Peyer's patch (tissue), 4 donors: ENCODE data around the gene KCNE3. TPM values are rescaled to one million over a fixed set of nuclear protein-coding genes. Genes with fewer than 3 reads are reported as not detected.
A peak's percentile ranks its signal among the peaks of the same experiment; 100 is the strongest.

Source experiments
- DNase-seq, 3 donors: peaks; one replicate each; pipeline ENCODE4 v3.0.0-alpha.2; 2017 to 2019
- H3K27ac ChIP-seq, 4 donors: fragments of 200-600 bp; sonication (generic); one replicate each; pipeline ENCODE4 v1.5.1; 2016 to 2019
- H3K27me3 ChIP-seq, 2 donors: fragments of 200-600 bp; sonication (generic); one replicate each; pipeline ENCODE4 v1.5.1; 2019
- H3K36me3 ChIP-seq, 3 donors: fragments of 200-600 bp; sonication (generic); one replicate each; pipeline ENCODE4 v1.5.1; 2016 to 2019
- H3K4me1 ChIP-seq, 4 donors: fragments of 200-600 bp; sonication (generic); one replicate each; pipeline ENCODE4 v1.5.1; 2016 to 2019
- H3K4me3 ChIP-seq, 4 donors: fragments of 200-600 bp; sonication (generic); 1 replicate in 3 of 4; 2 replicates in 1 of 4; pipeline ENCODE4 v1.5.1; 2016 to 2019; ENCODE audit warnings: mild to moderate bottlenecking in 1 of 4
- H3K9me3 ChIP-seq, 4 donors: fragments of 200-600 bp; sonication (generic); one replicate each; pipeline ENCODE4 v1.5.1; 2016 to 2019; ENCODE audit warnings: mild to moderate bottlenecking in 1 of 4
- CTCF ChIP-seq, 6 experiments: fragments of 450-650 bp in 4 of 6; fragments of 200-600 bp in 2 of 6; sonication (generic) in 1 of 6; IDR thresholded peaks; one replicate each; pipeline ENCODE4 v1.5.1; 2017 to 2019; ENCODE audit warnings: antibody characterized with exemption in 6 of 6, mild to moderate bottlenecking in 3 of 6, moderate library complexity in 1 of 6
- POLR2A ChIP-seq, 2 donors: fragments of 450-650 bp; IDR thresholded peaks; one replicate each; pipeline ENCODE4 v1.5.1; 2017; ENCODE audit warnings: antibody characterized with exemption in 2 of 2, mild to moderate bottlenecking in 2 of 2, moderate library complexity in 2 of 2
- total RNA-seq, 4 donors: library from RNA; depleted of rRNA; stranded (reverse); fragments of >200 nt; gene quantifications; one replicate each; pipeline ENCODE4 v1.1.0, GENCODE V29; 2016

The KCNE3 gene
- total RNA-seq, 4 donors from 2014 or later = 13.5 to 86.0 (median 55.0) TPM

GRCh38 chr11:74447720-74448119 lies 19.6 kb downstream of the KCNE3 start:
- H3K27me3 ChIP-seq = no peaks in the 10 kb centered on the region
- H3K36me3 ChIP-seq = no peaks in the 10 kb centered on the region
- no peak for DNase-seq
- H3K4me1 ChIP-seq = peaks cover 0 to 19% (median 1%) of the 10 kb centered on the region in 4 donors
- H3K4me3 ChIP-seq = no peak overlapping the region
- no peak overlapping the region for H3K27ac ChIP-seq
- no peaks in the 10 kb centered on the region for H3K9me3 ChIP-seq
- no peak for TF ChIP-seq CTCF (IDR thresholded peaks at IDR 0.05)
- TF ChIP-seq POLR2A (IDR thresholded peaks at IDR 0.05) = no peak

GRCh38 chr11:74446532-74446938 lies 20.8 kb downstream of the KCNE3 start:
- H3K27ac ChIP-seq = no peak overlapping the region
- TF ChIP-seq POLR2A (IDR thresholded peaks at IDR 0.05) = no peak
- no peak for TF ChIP-seq CTCF (IDR thresholded peaks at IDR 0.05)
- peaks cover 0 to 19% (median 1%) of the 10 kb centered on the region in 4 donors for H3K4me1 ChIP-seq
- H3K36me3 ChIP-seq = no peaks in the 10 kb centered on the region
- H3K9me3 ChIP-seq = no peaks in the 10 kb centered on the region
- DNase-seq = no peak
- H3K4me3 ChIP-seq = no peak overlapping the region
- no peaks in the 10 kb centered on the region for H3K27me3 ChIP-seq

- no peak for TF ChIP-seq CTCF (IDR thresholded peaks at IDR 0.05)
- TF ChIP-seq POLR2A (IDR thresholded peaks at IDR 0.05) = no peak
- Histone ChIP-seq H3K4me3 (no peak overlapping the region), H3K9me3 (no peaks in the 10 kb centered on the region), H3K27me3 (no peaks in the 10 kb centered on the region), H3K4me1 (peaks cover 0 to 19% (median 1%) of the 10 kb centered on the region in 4 donors), H3K36me3 (no peaks in the 10 kb centered on the region), H3K27ac (no peak overlapping the region)
- DNase-seq = no peak
Observed at GRCh38 chr11:74444173-74444826, 23.0 kb downstream of the KCNE3 start.

GRCh38 chr11:74443071-74443864 lies 24.1 kb downstream of the KCNE3 start:
- H3K4me1 ChIP-seq = peaks cover 0 to 19% (median 1%) of the 10 kb centered on the region in 4 donors
- no peak for DNase-seq
- TF ChIP-seq CTCF (IDR thresholded peaks at IDR 0.05) (peak in 2 of 6 experiments; percentile 16), POLR2A (IDR thresholded peaks at IDR 0.05) (no peak)

GRCh38 chr11:74442636-74443035 lies 24.7 kb downstream of the KCNE3 start:
- peaks cover 0 to 19% (median 1%) of the 10 kb centered on the region in 4 donors for H3K4me1 ChIP-seq
- H3K27me3 ChIP-seq = no peaks in the 10 kb centered on the region
- DNase-seq = no peak
- H3K9me3 ChIP-seq = no peaks in the 10 kb centered on the region
- H3K36me3 ChIP-seq = no peaks in the 10 kb centered on the region
- H3K27ac ChIP-seq = peak overlapping the region in 2 of 4 donors; percentile 25 to 46
- H3K4me3 ChIP-seq = no peak overlapping the region
- TF ChIP-seq CTCF (IDR thresholded peaks at IDR 0.05) = no peak
- TF ChIP-seq POLR2A (IDR thresholded peaks at IDR 0.05) = no peak

More at GRCh38 chr11:74443071-74443864, 24.1 kb downstream of the KCNE3 start:
- Histone ChIP-seq H3K9me3 (no peaks in the 10 kb centered on the region), H3K27me3 (no peaks in the 10 kb centered on the region), H3K4me3 (no peak overlapping the region), H3K36me3 (no peaks in the 10 kb centered on the region), H3K27ac (peak overlapping the region in 2 of 4 donors; percentile 25 to 46)
